ENCODE data around the gene DOP1A.

Gene DOP1A

GRCh38 chr6:83199173-83199862 is 131.8 kb downstream of the DOP1A start:
- no peak for DNase-seq (ENCODE audit: low read depth)

GRCh38 chr6:83199863-83200225 is 132.4 kb downstream of the DOP1A start:
- DNase-seq (ENCODE audit: low read depth) = no peak

- DNase-seq (ENCODE audit: low read depth) = no peak
These were observed 134.6 kb downstream of the DOP1A start for GRCh38 chr6:83202031-83202430.

GRCh38 chr6:83215131-83216047 is 147.9 kb downstream of the DOP1A start:
- DNase-seq (ENCODE audit: low read depth) = peak; percentile 13

DNA sequence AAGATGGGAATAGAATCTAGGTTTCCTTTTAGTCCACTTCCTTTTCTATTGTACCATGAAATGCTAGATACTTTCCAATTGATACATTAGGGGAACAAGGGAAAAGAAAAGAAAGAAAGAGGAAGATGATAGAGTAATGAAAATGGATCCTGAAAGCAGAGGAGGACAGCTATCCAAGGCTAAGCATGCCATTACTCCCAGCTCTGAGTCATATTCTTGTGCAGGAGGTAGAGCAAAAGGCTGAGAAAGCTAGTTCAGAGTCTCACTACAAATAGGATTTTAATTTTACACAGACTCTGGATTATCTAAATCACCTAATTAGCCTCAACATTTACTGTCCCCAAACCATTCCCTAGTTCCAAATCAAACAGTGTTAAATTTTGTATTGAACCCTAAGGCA is 149.3 kb downstream of the DOP1A start:
- DNase-seq (ENCODE audit: low read depth) = no peak
